WTC11 (cell line): Measurements from ENCODE around the gene CDRT4. TPM values are rescaled to one million over a fixed set of nuclear protein-coding genes. Genes with fewer than 3 reads are reported as not detected.

Experiments used
- ATAC-seq: fragments of 200-7000 bp; cut with Tn5 transposase; 2 replicates; pipeline ENCODE4 v1.10.0; 2021; ENCODE audit warnings: mild to moderate bottlenecking, moderate library complexity
- CTCF ChIA-PET: fragments of 300-600 bp; sonication (Branson Sonifier 250); formaldehyde crosslinking; loops from one replicate; lab custom pipeline; 2021; ENCODE audit warnings: antibody characterized with exemption; lab: Charles Lee
- POLR2A ChIA-PET: fragments of 350-600 bp; sonication (Branson Sonifier 250); formaldehyde crosslinking; loops from one replicate; lab custom pipeline; 2021; ENCODE audit warnings: antibody characterized with exemption; lab: Charles Lee
- DNase-seq: peaks from one replicate; pipeline ENCODE4 v3.0.0; 2021; ENCODE audit warnings: low spot score
- H3K27ac Mint-ChIP-seq: 2 replicates; pipeline ENCODE4 v1.8.0; 2021; ENCODE audit warnings: mixed read lengths
- H3K27me3 Mint-ChIP-seq: 2 replicates; pipeline ENCODE4 v1.8.0; 2021; ENCODE audit warnings: low read depth, mild to moderate bottlenecking, moderate library complexity, mixed read lengths
- H3K36me3 Mint-ChIP-seq: 2 replicates; pipeline ENCODE4 v1.8.0; 2021; ENCODE audit warnings: mixed read lengths
- H3K4me1 Mint-ChIP-seq: 2 replicates; pipeline ENCODE4 v1.8.0; 2022; ENCODE audit warnings: mixed read lengths
- H3K4me3 Mint-ChIP-seq: 2 replicates; pipeline ENCODE4 v1.8.0; 2021; ENCODE audit warnings: mild to moderate bottlenecking, moderate library complexity, mixed read lengths
- H3K9me3 Mint-ChIP-seq: 2 replicates; pipeline ENCODE4 v1.8.0; 2021; ENCODE audit warnings: mixed read lengths
- ATF2 ChIP-seq: sonication (generic); formaldehyde crosslinking; IDR thresholded peaks from 2 replicates; pipeline ENCODE4 v1.8.1; 2022; ENCODE audit warnings: low read depth, missing genetic modification reagents, borderline replicate concordance
- CREB1 ChIP-seq: sonication (generic); formaldehyde crosslinking; IDR thresholded peaks from 2 replicates; pipeline ENCODE4 v1.8.0; 2023; ENCODE audit warnings: mild to moderate bottlenecking, missing genetic modification reagents
- E2F4 ChIP-seq: sonication (generic); formaldehyde crosslinking; IDR thresholded peaks from 2 replicates; pipeline ENCODE4 v1.8.1; 2022; ENCODE audit warnings: low read depth, mild to moderate bottlenecking, moderate library complexity, missing genetic modification reagents, borderline replicate concordance
- ERG ChIP-seq: fragments of 250-450 bp; sonication (Bioruptor Pico); IDR thresholded peaks from 2 replicates; pipeline ENCODE4 v1.8.0; 2021; ENCODE audit warnings: mild to moderate bottlenecking
- GTF2I ChIP-seq: fragments of 250-450 bp; sonication (Bioruptor Pico); conservative IDR thresholded peaks from 2 replicates; pipeline ENCODE4 v1.4.0; 2021; ENCODE audit warnings: mild to moderate bottlenecking
- IRF1 ChIP-seq: sonication (generic); formaldehyde crosslinking; IDR thresholded peaks from 2 replicates; pipeline ENCODE4 v1.8.0; 2023; ENCODE audit warnings: missing genetic modification reagents
- JAZF1 ChIP-seq: fragments of 250-450 bp; sonication (Bioruptor Pico); IDR thresholded peaks from 2 replicates; pipeline ENCODE4 v1.9.0; 2021; ENCODE audit warnings: moderate library complexity, mild to moderate bottlenecking, inconsistent platforms
- JUN ChIP-seq: sonication (generic); formaldehyde crosslinking; IDR thresholded peaks from 2 replicates; pipeline ENCODE4 v1.8.0; 2023; ENCODE audit warnings: mild to moderate bottlenecking, missing genetic modification reagents
- NFE2L1 ChIP-seq: sonication (generic); formaldehyde crosslinking; IDR thresholded peaks from 2 replicates; pipeline ENCODE4 v1.8.1; 2023; ENCODE audit warnings: missing genetic modification reagents
- RORB ChIP-seq: fragments of 250-450 bp; sonication (Bioruptor Pico); IDR thresholded peaks from 2 replicates; pipeline ENCODE4 v1.9.0; 2021; ENCODE audit warnings: mild to moderate bottlenecking
- SOX15 ChIP-seq: fragments of 250-450 bp; sonication (Bioruptor Pico); IDR thresholded peaks from 2 replicates; pipeline ENCODE4 v1.9.0; 2021; ENCODE audit warnings: mild to moderate bottlenecking
- SP1 ChIP-seq: sonication (generic); formaldehyde crosslinking; conservative IDR thresholded peaks from 2 replicates; pipeline ENCODE4 v1.8.1; 2022; ENCODE audit warnings: missing genetic modification reagents
- TEAD1 ChIP-seq: sonication (generic); formaldehyde crosslinking; IDR thresholded peaks from 2 replicates; pipeline ENCODE4 v1.8.0; 2022; ENCODE audit warnings: mild to moderate bottlenecking, missing genetic modification reagents
- ZNF317 ChIP-seq: sonication (generic); formaldehyde crosslinking; IDR thresholded peaks from 2 replicates; pipeline ENCODE4 v1.8.1; 2023; ENCODE audit warnings: low read depth, mild to moderate bottlenecking, moderate library complexity, missing genetic modification reagents, borderline replicate concordance
- ZNF416 ChIP-seq: fragments of 250-450 bp; sonication (Bioruptor Pico); IDR thresholded peaks from 2 replicates; pipeline ENCODE4 v1.9.0; 2021; ENCODE audit warnings: mild to moderate bottlenecking, inconsistent platforms
- ZNF532 ChIP-seq: fragments of 250-450 bp; sonication (Bioruptor Pico); IDR thresholded peaks from 2 replicates; pipeline ENCODE4 v1.9.0; 2021; ENCODE audit warnings: mild to moderate bottlenecking, borderline replicate concordance
- ZNF671 ChIP-seq: fragments of 250-450 bp; sonication (Bioruptor Pico); IDR thresholded peaks from 2 replicates; pipeline ENCODE4 v1.8.0; 2021; ENCODE audit warnings: mild to moderate bottlenecking
- total RNA-seq: library from RNA; stranded (reverse); gene quantifications from 3 replicates; pipeline ENCODE4 v1.2.3, GENCODE V29; 2021

The CDRT4 gene
- total RNA-seq, 1 experiment from 2014 or later, result 4.9 TPM

GRCh38 chr17:15431766-15432165 is 35.7 kb downstream of the CDRT4 start:
- no peak overlapping the region for H3K27ac Mint-ChIP-seq
- ChIA-PET CTCF (interaction anchor here (0.5 to 2.5 kb wide), 4 partner anchors 26 to 184 kb away, joined by 3 to 10 read pairs (median 7); no protein-coding TSS in a partner anchor), POLR2A (no interaction called here)
- peaks cover 3% of the 10 kb centered on the region; the same call in 1 of the 2 replicates for H3K27me3 Mint-ChIP-seq
- H3K4me3 Mint-ChIP-seq, result no peak overlapping the region
- no peak for ATAC-seq
- H3K36me3 Mint-ChIP-seq, result peaks cover 5% of the 10 kb centered on the region; the same call in 1 of the 2 replicates
- TF ChIP-seq ZNF416 (CRISPR knock-in tag), result no peak
- TF ChIP-seq E2F4 (CRISPR knock-in tag), result no peak
- TF ChIP-seq IRF1 (CRISPR knock-in tag), result no peak
- no peak for TF ChIP-seq JUN (CRISPR knock-in tag)
- TF ChIP-seq NFE2L1, result no peak
- TF ChIP-seq JAZF1 (CRISPR knock-in tag), result no peak
- TF ChIP-seq SOX15 (CRISPR knock-in tag), result no peak
- no peak for TF ChIP-seq GTF2I (CRISPR knock-in tag)
- no peak for TF ChIP-seq CREB1 (CRISPR knock-in tag)
- no peak for TF ChIP-seq ATF2 (CRISPR knock-in tag)
- TF ChIP-seq ERG, result no peak
- TF ChIP-seq ZNF532 (CRISPR knock-in tag), result no peak
- no peak for DNase-seq
- H3K9me3 Mint-ChIP-seq, result peaks cover 8% of the 10 kb centered on the region; the same call in 1 of the 2 replicates
- peaks cover 6% of the 10 kb centered on the region; the same call in 1 of the 2 replicates for H3K4me1 Mint-ChIP-seq

- Mint-ChIP-seq H3K4me3 (no peak overlapping the region), H3K27ac (no peak overlapping the region), H3K9me3 (peaks cover 8% of the 10 kb centered on the region; the same call in 1 of the 2 replicates), H3K36me3 (peaks cover 5% of the 10 kb centered on the region; the same call in 1 of the 2 replicates), H3K4me1 (peaks cover 6% of the 10 kb centered on the region; the same call in 1 of the 2 replicates), H3K27me3 (peaks cover 3% of the 10 kb centered on the region; the same call in 1 of the 2 replicates)
- no peak for ATAC-seq
- DNase-seq, result no peak
- ChIA-PET POLR2A (no interaction called here), CTCF (interaction anchor here (2.1 to 2.5 kb wide), 2 partner anchors 72 to 183 kb away, joined by 8 to 10 read pairs; no protein-coding TSS in a partner anchor)
- TF ChIP-seq CREB1 (CRISPR knock-in tag) (no peak), SP1 (CRISPR knock-in tag) (no peak), ZNF671 (CRISPR knock-in tag) (no peak), TEAD1 (no peak), ZNF317 (CRISPR knock-in tag) (no peak), ERG (no peak), RORB (CRISPR knock-in tag) (no peak)
Observed at GRCh38 chr17:15431196-15431595, 36.2 kb downstream of the CDRT4 start.
